Endothelial cell of umbilical vein (primary cell): Measurements from ENCODE around the gene SLC6A1. TPM values are rescaled to one million over a fixed set of nuclear protein-coding genes. Genes with fewer than 3 reads are reported as not detected.
A peak's percentile ranks its signal among the peaks of the same experiment; 100 is the strongest.

Experiments
- BruUV-seq: library from RNA; stranded (reverse); fragments of 400-500 nt; replicated peaks from 2 replicates; lab custom pipeline; 2021; lab: Mats Ljungman, UMichigan
- CTCF ChIA-PET: fragments of 300-600, 350-600 bp; sonication (Branson Sonifier 250); formaldehyde crosslinking; loops from one replicate; lab custom pipeline; 2021; ENCODE audit warnings: antibody characterized with exemption, inconsistent platforms; lab: Charles Lee
- POLR2A ChIA-PET: fragments of 300-600, 350-600 bp; sonication (Branson Sonifier 250); formaldehyde crosslinking; loops from one replicate; lab custom pipeline; 2021; ENCODE audit warnings: antibody characterized with exemption, inconsistent platforms; lab: Charles Lee
- DNase-seq: peaks from one replicate; pipeline ENCODE4 v3.0.0-alpha.2; 2011; ENCODE audit warnings: low read depth, low spot score
- FAIRE-seq: peaks from 2 replicates; lab custom pipeline; 2011; peaks lifted over from hg19 to GRCh38; lab: Jason Lieb, UNC
- H2AFZ ChIP-seq: 2 replicates; pipeline ENCODE4 v1.6.0; 2012; ENCODE audit warnings: low read depth, low read length, control low read depth, inconsistent platforms
- H3K27ac ChIP-seq: 2 replicates; pipeline ENCODE4 v1.5.1; 2011; ENCODE audit warnings: low read depth, mild to moderate bottlenecking, control low read depth, low read length, moderate library complexity; ENCODE audit not compliant: insufficient read depth
- H3K27me3 ChIP-seq, 2 experiments: 2 replicates each; pipeline versions ENCODE4 v1.6.0 to v1.6.1; 2011; ENCODE audit warnings: low read length in 2 of 2, mixed read lengths in 1 of 2; ENCODE audit not compliant: control insufficient read depth in 2 of 2, insufficient read depth in 2 of 2
- H3K36me3 ChIP-seq, 2 experiments: 2 replicates in 1 of 2; 3 replicates in 1 of 2; pipeline ENCODE4 v1.5.1; 2011; ENCODE audit warnings: low read length in 2 of 2, mild to moderate bottlenecking in 1 of 2, moderate library complexity in 1 of 2; ENCODE audit not compliant: control insufficient read depth in 2 of 2, insufficient read depth in 2 of 2; ENCODE audit errors: extremely low read depth in 1 of 2
- H3K4me1 ChIP-seq: 3 replicates; pipeline ENCODE4 v1.5.1; 2011; ENCODE audit warnings: mild to moderate bottlenecking, low read length; ENCODE audit not compliant: control insufficient read depth, insufficient read depth; ENCODE audit errors: extremely low read depth
- H3K4me2 ChIP-seq: 2 replicates; pipeline ENCODE4 v1.6.1; 2011; ENCODE audit warnings: low read length, control low read depth, mixed read lengths; ENCODE audit not compliant: insufficient read depth
- H3K4me3 ChIP-seq, 3 experiments: fragments of 200-600 bp in 1 of 3; sonication (generic), shearing (Covaris generic) in 1 of 3; replicated peaks in 1 of 3; 2 replicates each; pipeline ENCODE4 v1.5.1; 2011 to 2016; ENCODE audit warnings: control low read depth in 3 of 3, low read length in 3 of 3, mild to moderate bottlenecking in 2 of 3, inconsistent platforms in 1 of 3, low read depth in 1 of 3, moderate library complexity in 1 of 3; ENCODE audit not compliant: insufficient read depth in 1 of 3
- H3K79me2 ChIP-seq: 2 replicates; pipeline ENCODE4 v1.6.0; 2012; ENCODE audit warnings: low read length, inconsistent platforms; ENCODE audit not compliant: control insufficient read depth, insufficient read depth
- H3K9ac ChIP-seq: replicated peaks from 2 replicates; pipeline ENCODE3; 2011; ENCODE audit warnings: low read length, control low read depth; ENCODE audit not compliant: insufficient read depth; ENCODE audit errors: extremely low read depth
- H3K9me1 ChIP-seq: replicated peaks from 3 replicates; pipeline ENCODE4 v1.6.0; 2011; ENCODE audit warnings: mild to moderate bottlenecking, low read length; ENCODE audit not compliant: control insufficient read depth, insufficient read depth; ENCODE audit errors: extremely low read depth
- H3K9me3 ChIP-seq: replicated peaks from 2 replicates; pipeline ENCODE4 v1.5.1; 2012; ENCODE audit warnings: low read length, inconsistent platforms; ENCODE audit not compliant: control insufficient read depth, insufficient read depth
- H4K20me1 ChIP-seq: replicated peaks from 2 replicates; pipeline ENCODE3; 2011; ENCODE audit warnings: mild to moderate bottlenecking, low read length; ENCODE audit not compliant: control insufficient read depth, insufficient read depth; ENCODE audit errors: extremely low read depth
- CTCF ChIP-seq, 2 donors: IDR thresholded peaks; 1 replicate in 1 of 2; 2 replicates in 1 of 2; pipeline ENCODE4 v1.5.1; 2011; ENCODE audit warnings: low read length in 2 of 2, mild to moderate bottlenecking in 2 of 2, moderate library complexity in 2 of 2, control low read depth in 1 of 2, inconsistent platforms in 1 of 2, low read depth in 1 of 2; ENCODE audit not compliant: insufficient read depth in 1 of 2; ENCODE audit errors: extremely low read depth in 1 of 2
- EZH2 ChIP-seq: IDR thresholded peaks from 2 replicates; pipeline ENCODE4 v1.6.1; 2012; ENCODE audit warnings: borderline replicate concordance, low read depth, mild to moderate bottlenecking, moderate library complexity, low read length, inconsistent platforms; ENCODE audit not compliant: severe bottlenecking
- FOS ChIP-seq: IDR thresholded peaks from 2 replicates; pipeline ENCODE4 v1.6.1; 2011; ENCODE audit warnings: mild to moderate bottlenecking, low read length, moderate library complexity, borderline replicate concordance; ENCODE audit not compliant: insufficient read depth
- GATA2 ChIP-seq: IDR thresholded peaks from 2 replicates; pipeline ENCODE4 v1.7.0; 2011; ENCODE audit warnings: low read depth, mild to moderate bottlenecking, moderate library complexity, mixed read lengths, low read length; ENCODE audit not compliant: insufficient read length, insufficient read depth
- JUN ChIP-seq: IDR thresholded peaks from 2 replicates; pipeline ENCODE4 v1.6.1; 2011; ENCODE audit warnings: borderline replicate concordance, low read depth; ENCODE audit not compliant: insufficient read length, insufficient read depth
- MYC ChIP-seq: IDR thresholded peaks from one replicate; pipeline ENCODE4 v1.6.1; 2011; ENCODE audit warnings: mild to moderate bottlenecking, low read depth, low read length
- POLR2A ChIP-seq: IDR thresholded peaks from 2 replicates; pipeline ENCODE4 v1.6.1; 2012; ENCODE audit warnings: low read depth, mild to moderate bottlenecking, control low read depth, low read length
- POLR2AphosphoS5 ChIP-seq: IDR thresholded peaks from 2 replicates; pipeline ENCODE4 v1.6.1; 2012; ENCODE audit warnings: low read depth, mild to moderate bottlenecking, control low read depth, low read length, moderate library complexity; ENCODE audit not compliant: insufficient read depth
- dilution Hi-C: fragments of 300-500 bp; cut with MboI; formaldehyde crosslinking; loops from one replicate; pipeline ENCODE4 v1.15.0; 2019; ENCODE audit warnings: low sequenced_read_pairs; ENCODE audit not compliant: extremely low pct_ligation_motif_present
- intact Hi-C: fragments of 100-400 bp; cut with micrococcal nuclease; formaldehyde crosslinking; loops from one replicate; pipeline ENCODE4 v1.10.0; 2022
- polyA plus RNA-seq, 4 experiments: library from polyadenylated mRNA; depleted of rRNA in 3 of 4; stranded (reverse) in 3 of 4; unstranded in 1 of 4; fragments of >200 nt; gene quantifications; 2 replicates each; pipeline versions ENCODE4 v1.2.1 to v1.2.3, GENCODE V29; 2011 to 2012; ENCODE audit warnings: missing spikeins in 1 of 4
- total RNA-seq: library from RNA; stranded (reverse); gene quantifications from 2 replicates; pipeline ENCODE4 v1.2.3, GENCODE V29; 2021
- TF ChIP-seq, protein P1 (sequence below): IDR thresholded peaks from 2 replicates; pipeline ENCODE4 v1.6.1; 2011; ENCODE audit not compliant: insufficient read depth, insufficient read length

The SLC6A1 gene
- total and polyA plus RNA-seq, 2 donors (not counting 3 experiments of a cell fraction or from before 2014, with no cell fraction given), result not detected

GRCh38 chr3:10992943-10993728 is 588 bp downstream of the SLC6A1 start:
- no peak overlapping the region for H3K9ac ChIP-seq
- no peak overlapping the region for H3K4me2 ChIP-seq
- H3K27ac ChIP-seq, result no peak overlapping the region
- dilution Hi-C loops (no loop called here), intact Hi-C loops (no loop called here)
- POLR2A ChIA-PET, result no interaction called here
- FAIRE-seq (no peak), DNase-seq (no peak)
- no peaks in the 10 kb centered on the region for H3K4me1 ChIP-seq
- no peaks in the 10 kb centered on the region for H4K20me1 ChIP-seq
- BruUV-seq, result no TSS peak
- H3K79me2 ChIP-seq, result no peaks in the 10 kb centered on the region
- CTCF ChIA-PET, result interaction anchor here (1.0 kb wide), 1 partner anchor 10 kb away, joined by 3 read pairs; no protein-coding TSS in a partner anchor
- TF ChIP-seq, protein P1, sequence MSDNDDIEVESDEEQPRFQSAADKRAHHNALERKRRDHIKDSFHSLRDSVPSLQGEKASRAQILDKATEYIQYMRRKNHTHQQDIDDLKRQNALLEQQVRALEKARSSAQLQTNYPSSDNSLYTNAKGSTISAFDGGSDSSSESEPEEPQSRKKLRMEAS, result no peak
- peak; percentile 97 for TF ChIP-seq EZH2
- no peak overlapping the region for H3K4me3 ChIP-seq
- H2AFZ ChIP-seq, result no peak overlapping the region
- H3K9me3 ChIP-seq, result no peaks in the 10 kb centered on the region
- peaks cover 34 to 45% of the 10 kb centered on the region in 2 experiments for H3K27me3 ChIP-seq
- H3K36me3 ChIP-seq, result no peaks in the 10 kb centered on the region
- no peaks in the 10 kb centered on the region for H3K9me1 ChIP-seq

- dilution Hi-C loops, result no loop called here
- no peaks in the 10 kb centered on the region for H3K79me2 ChIP-seq
- CTCF ChIA-PET, result no interaction called here
Measured at GRCh38 chr3:10993729-10994065, 1.1 kb downstream of the SLC6A1 start.

More at GRCh38 chr3:10993729-10994065, 1.1 kb downstream of the SLC6A1 start:
- no peak overlapping the region for H2AFZ ChIP-seq
- TF ChIP-seq EZH2 (no peak), JUN (no peak), CTCF (IDR thresholded peaks at IDR 0.05; ENCODE audit: extremely low read depth in 1 of 2, insufficient read depth in 1 of 2, low read depth in 1 of 2, low read length in 2 of 2) (no peak), FOS (no peak), MYC (no peak), GATA2 (no peak), POLR2AphosphoS5 (no peak), POLR2A (no peak)
- TF ChIP-seq, protein P1, result no peak
- no peaks in the 10 kb centered on the region for H3K4me1 ChIP-seq
- H3K4me2 ChIP-seq, result no peak overlapping the region
- FAIRE-seq, result no peak
- BruUV-seq, result no TSS peak
- no peak overlapping the region for H3K9ac ChIP-seq
- no peaks in the 10 kb centered on the region for H4K20me1 ChIP-seq
- H3K27me3 ChIP-seq, result peaks cover 34 to 45% of the 10 kb centered on the region in 2 experiments
- intact Hi-C loops, result no loop called here
- no peak for DNase-seq
- POLR2A ChIA-PET, result no interaction called here
- H3K4me3 ChIP-seq, result no peak overlapping the region
- H3K27ac ChIP-seq, result no peak overlapping the region
- no peaks in the 10 kb centered on the region for H3K36me3 ChIP-seq
- no peaks in the 10 kb centered on the region for H3K9me3 ChIP-seq
- no peaks in the 10 kb centered on the region for H3K9me1 ChIP-seq
